Mammary epithelial cell (primary cell): ENCODE data around the gene VIPAS39.

Experiments used
- EZH2 ChIP-seq: IDR thresholded peaks from 2 replicates; pipeline ENCODE4 v1.6.1; 2012; ENCODE audit warnings: low read length, inconsistent platforms, borderline replicate concordance
- TF ChIP-seq, protein P1 (sequence below), 2 donors: IDR thresholded peaks in 1 of 2; conservative IDR thresholded peaks in 1 of 2; 2 replicates each; pipeline ENCODE4 v1.5.1; 2011 to 2012; ENCODE audit warnings: inconsistent platforms in 2 of 2, low read length in 2 of 2, mild to moderate bottlenecking in 2 of 2, control low read depth in 1 of 2, low read depth in 1 of 2; ENCODE audit not compliant: insufficient read depth in 1 of 2; ENCODE audit errors: extremely low read depth in 1 of 2

DNA sequence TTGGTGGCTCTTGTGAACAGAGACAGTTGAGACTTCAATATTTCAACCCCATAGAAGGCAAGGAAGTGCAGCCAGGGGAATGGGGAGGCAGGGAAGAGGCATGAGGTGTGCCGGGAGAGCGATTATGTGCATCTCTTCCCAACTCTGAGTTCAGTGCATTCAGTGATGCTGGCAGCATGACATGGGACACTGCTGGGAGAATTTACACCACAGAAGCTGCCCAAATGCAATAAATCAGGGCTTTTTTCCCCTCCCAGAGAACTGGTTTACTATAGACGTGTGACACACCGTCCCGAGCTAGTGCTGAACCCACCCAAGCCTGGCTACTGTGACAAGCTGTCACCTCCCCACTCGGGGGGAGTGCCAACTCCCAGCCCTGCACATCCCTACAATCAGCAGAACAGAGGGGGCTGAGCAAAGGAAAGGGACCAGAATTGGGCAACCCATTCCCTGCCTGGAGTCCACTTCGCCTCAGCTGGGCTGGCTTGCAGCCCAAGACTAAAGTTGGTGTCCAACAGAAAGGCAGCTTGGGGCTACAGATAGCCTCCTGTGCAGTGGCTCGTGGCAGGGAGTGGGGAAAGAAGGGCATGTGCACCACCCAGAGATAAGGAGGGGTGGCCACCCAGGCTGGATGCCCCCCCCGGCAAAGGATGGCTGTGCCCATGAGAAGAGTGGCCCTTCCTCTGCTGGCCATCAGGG lies 17.2 kb upstream of the VIPAS39 start:
- TF ChIP-seq, protein P1, sequence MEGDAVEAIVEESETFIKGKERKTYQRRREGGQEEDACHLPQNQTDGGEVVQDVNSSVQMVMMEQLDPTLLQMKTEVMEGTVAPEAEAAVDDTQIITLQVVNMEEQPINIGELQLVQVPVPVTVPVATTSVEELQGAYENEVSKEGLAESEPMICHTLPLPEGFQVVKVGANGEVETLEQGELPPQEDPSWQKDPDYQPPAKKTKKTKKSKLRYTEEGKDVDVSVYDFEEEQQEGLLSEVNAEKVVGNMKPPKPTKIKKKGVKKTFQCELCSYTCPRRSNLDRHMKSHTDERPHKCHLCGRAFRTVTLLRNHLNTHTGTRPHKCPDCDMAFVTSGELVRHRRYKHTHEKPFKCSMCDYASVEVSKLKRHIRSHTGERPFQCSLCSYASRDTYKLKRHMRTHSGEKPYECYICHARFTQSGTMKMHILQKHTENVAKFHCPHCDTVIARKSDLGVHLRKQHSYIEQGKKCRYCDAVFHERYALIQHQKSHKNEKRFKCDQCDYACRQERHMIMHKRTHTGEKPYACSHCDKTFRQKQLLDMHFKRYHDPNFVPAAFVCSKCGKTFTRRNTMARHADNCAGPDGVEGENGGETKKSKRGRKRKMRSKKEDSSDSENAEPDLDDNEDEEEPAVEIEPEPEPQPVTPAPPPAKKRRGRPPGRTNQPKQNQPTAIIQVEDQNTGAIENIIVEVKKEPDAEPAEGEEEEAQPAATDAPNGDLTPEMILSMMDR (conservative IDR thresholded peaks at IDR 0.05 in 1 of 2, IDR thresholded peaks at IDR 0.05 in 1 of 2; ENCODE audit: extremely low read depth in 1 of 2, insufficient read depth in 1 of 2, low read depth in 1 of 2, low read length in 2 of 2) = no peak
- no peak for TF ChIP-seq EZH2
